ENCODE results near the gene SNAP29. TPM values are rescaled to one million over a fixed set of nuclear protein-coding genes. Genes with fewer than 3 reads are reported as not detected.

The SNAP29 gene
- total and polyA plus RNA-seq, 2 donors (not counting 3 experiments of a cell fraction or from before 2014, with no cell fraction given), result 16.4 to 26.7 TPM

GRCh38 chr22:20884454-20884853 is 25.6 kb downstream of the SNAP29 start:
- TF ChIP-seq MYC (IDR thresholded peaks at IDR 0.05; ENCODE audit: low read depth, low read length) (no peak), POLR2A (IDR thresholded peaks at IDR 0.05; ENCODE audit: low read depth, low read length) (no peak), GATA2 (IDR thresholded peaks at IDR 0.05; ENCODE audit: insufficient read depth, insufficient read length, low read depth, low read length) (no peak), FOS (IDR thresholded peaks at IDR 0.05; ENCODE audit: borderline replicate concordance, insufficient read depth, low read length) (no peak), EZH2 (IDR thresholded peaks at IDR 0.05; ENCODE audit: borderline replicate concordance, low read depth, low read length, severe bottlenecking) (no peak)
- Histone ChIP-seq H3K79me2 (ENCODE audit: control insufficient read depth, insufficient read depth, low read length) (no peaks in the 10 kb centered on the region), H2AFZ (ENCODE audit: low read depth, low read length) (no peak overlapping the region), H3K36me3 (ENCODE audit: control insufficient read depth in 2 of 2, extremely low read depth in 1 of 2, insufficient read depth in 2 of 2, low read length in 2 of 2) (peaks cover 10 to 22% of the 10 kb centered on the region in 2 experiments), H3K9me3 (replicated peaks; ENCODE audit: control insufficient read depth, insufficient read depth, low read length) (no peaks in the 10 kb centered on the region), H3K4me1 (ENCODE audit: control insufficient read depth, extremely low read depth, insufficient read depth, low read length) (peaks cover 3% of the 10 kb centered on the region), H3K27ac (ENCODE audit: insufficient read depth, low read depth, low read length) (no peak overlapping the region), H4K20me1 (replicated peaks; ENCODE audit: control insufficient read depth, extremely low read depth, insufficient read depth, low read length) (no peaks in the 10 kb centered on the region), H3K9me1 (replicated peaks; ENCODE audit: control insufficient read depth, extremely low read depth, insufficient read depth, low read length) (no peaks in the 10 kb centered on the region), H3K9ac (replicated peaks; ENCODE audit: extremely low read depth, insufficient read depth, low read length) (no peak overlapping the region), H3K4me2 (ENCODE audit: insufficient read depth, low read length) (no peak overlapping the region), H3K4me3 (replicated peaks in 1 of 3; ENCODE audit: insufficient read depth in 1 of 3, low read depth in 1 of 3, low read length in 3 of 3) (no peak overlapping the region), H3K27me3 (ENCODE audit: control insufficient read depth in 2 of 2, insufficient read depth in 2 of 2, low read length in 2 of 2) (no peaks in the 10 kb centered on the region)
- POLR2A ChIA-PET, result no interaction called here
- BruUV-seq (replicated peaks), result no TSS peak
- FAIRE-seq (no peak), DNase-seq (ENCODE audit: low read depth, low spot score) (no peak)
- dilution Hi-C loops (cut with MboI; ENCODE audit: extremely low pct_ligation_motif_present, low sequenced_read_pairs), result no loop called here
- CTCF ChIA-PET, result interaction anchor here (1.4 to 2.8 kb wide), 5 partner anchors 22 to 118 kb away, joined by 3 to 31 read pairs (median 26); partner anchors contain the start of genes LZTR1 and THAP7
- intact Hi-C loops (cut with micrococcal nuclease), result loop anchor here (2.0 kb wide), 1 partner anchor 72 kb away; no protein-coding TSS in a partner anchor

DNA sequence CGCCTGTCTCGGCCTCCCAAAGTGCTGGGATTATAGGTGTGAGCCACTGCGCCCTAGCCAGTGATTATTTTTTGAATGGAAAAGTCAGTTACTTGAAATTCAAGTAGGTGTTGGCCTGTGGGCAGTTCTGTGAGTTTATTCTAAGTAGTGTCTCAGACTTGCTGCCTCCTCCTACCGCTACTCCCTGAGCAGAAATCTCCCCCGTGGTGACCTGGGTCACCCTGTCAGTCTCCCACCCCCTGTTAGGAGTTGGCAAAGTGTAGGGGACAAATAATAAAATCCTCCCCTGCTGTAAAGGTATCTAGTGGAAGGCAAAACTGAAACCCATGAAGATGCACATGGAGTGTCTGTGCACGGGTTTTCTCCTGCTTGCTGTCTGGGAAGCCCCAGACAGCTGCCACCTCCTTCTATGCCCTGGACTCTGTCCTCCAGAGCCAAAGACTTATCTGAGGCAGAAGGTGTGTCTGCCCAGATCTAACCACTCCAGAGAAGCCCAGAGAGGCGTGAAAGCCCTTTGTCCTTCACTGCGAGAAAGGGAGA is 26.3 kb downstream of the SNAP29 start:
- POLR2A ChIA-PET, result interaction anchor here (1.0 kb wide), 1 partner anchor 97 kb away, joined by 3 read pairs; the partner anchor contains the start of gene LZTR1

More for the DNA sequence above, 26.3 kb downstream of the SNAP29 start:
- H3K4me2 ChIP-seq (ENCODE audit: insufficient read depth, low read length), result no peak overlapping the region
- intact Hi-C loops (cut with micrococcal nuclease), result loop anchor here (1.0 to 5.0 kb wide), 5 partner anchors 32 to 117 kb away; partner anchors contain the start of genes CRKL, LZTR1 and THAP7
- H3K27ac ChIP-seq (ENCODE audit: insufficient read depth, low read depth, low read length), result no peak overlapping the region
- no peak for TF ChIP-seq CTCF (IDR thresholded peaks at IDR 0.05; ENCODE audit: extremely low read depth in 1 of 2, insufficient read depth in 1 of 2, low read depth in 1 of 2, low read length in 2 of 2)
- TF ChIP-seq POLR2A (IDR thresholded peaks at IDR 0.05; ENCODE audit: low read depth, low read length), result no peak
- TF ChIP-seq MYC (IDR thresholded peaks at IDR 0.05; ENCODE audit: low read depth, low read length), result no peak
- TF ChIP-seq EZH2 (IDR thresholded peaks at IDR 0.05; ENCODE audit: borderline replicate concordance, low read depth, low read length, severe bottlenecking), result no peak
- TF ChIP-seq, protein P1, sequence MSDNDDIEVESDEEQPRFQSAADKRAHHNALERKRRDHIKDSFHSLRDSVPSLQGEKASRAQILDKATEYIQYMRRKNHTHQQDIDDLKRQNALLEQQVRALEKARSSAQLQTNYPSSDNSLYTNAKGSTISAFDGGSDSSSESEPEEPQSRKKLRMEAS (IDR thresholded peaks at IDR 0.05; ENCODE audit: insufficient read depth, insufficient read length), result no peak
- TF ChIP-seq FOS (IDR thresholded peaks at IDR 0.05; ENCODE audit: borderline replicate concordance, insufficient read depth, low read length), result no peak
- TF ChIP-seq GATA2 (IDR thresholded peaks at IDR 0.05; ENCODE audit: insufficient read depth, insufficient read length, low read depth, low read length), result no peak
- TF ChIP-seq POLR2AphosphoS5 (IDR thresholded peaks at IDR 0.05; ENCODE audit: insufficient read depth, low read depth, low read length), result no peak
- no peak for TF ChIP-seq JUN (IDR thresholded peaks at IDR 0.05; ENCODE audit: borderline replicate concordance, insufficient read depth, insufficient read length, low read depth)
- no peak overlapping the region for H3K9ac ChIP-seq (replicated peaks; ENCODE audit: extremely low read depth, insufficient read depth, low read length)
- peaks cover 10 to 23% of the 10 kb centered on the region in 2 experiments for H3K36me3 ChIP-seq (ENCODE audit: control insufficient read depth in 2 of 2, extremely low read depth in 1 of 2, insufficient read depth in 2 of 2, low read length in 2 of 2)
- CTCF ChIA-PET, result interaction anchor here (0.7 to 2.8 kb wide), 34 partner anchors 9 to 761 kb away, joined by 3 to 31 read pairs (median 5); partner anchors contain the start of genes CRKL, LZTR1, P2RX6 and SDF2L1
- H3K4me3 ChIP-seq (replicated peaks in 1 of 3; ENCODE audit: insufficient read depth in 1 of 3, low read depth in 1 of 3, low read length in 3 of 3), result no peak overlapping the region
- H3K9me1 ChIP-seq (replicated peaks; ENCODE audit: control insufficient read depth, extremely low read depth, insufficient read depth, low read length), result no peaks in the 10 kb centered on the region
- H3K79me2 ChIP-seq (ENCODE audit: control insufficient read depth, insufficient read depth, low read length), result no peaks in the 10 kb centered on the region
- H3K27me3 ChIP-seq (ENCODE audit: control insufficient read depth in 2 of 2, insufficient read depth in 2 of 2, low read length in 2 of 2), result no peaks in the 10 kb centered on the region
- DNase-seq (ENCODE audit: low read depth, low spot score) (no peak), FAIRE-seq (no peak)
- H2AFZ ChIP-seq (ENCODE audit: low read depth, low read length), result no peak overlapping the region
- H4K20me1 ChIP-seq (replicated peaks; ENCODE audit: control insufficient read depth, extremely low read depth, insufficient read depth, low read length), result no peaks in the 10 kb centered on the region
- BruUV-seq (replicated peaks), result no TSS peak
- dilution Hi-C loops (cut with MboI; ENCODE audit: extremely low pct_ligation_motif_present, low sequenced_read_pairs), result no loop called here
- H3K4me1 ChIP-seq (ENCODE audit: control insufficient read depth, extremely low read depth, insufficient read depth, low read length), result peaks cover 3% of the 10 kb centered on the region
- H3K9me3 ChIP-seq (replicated peaks; ENCODE audit: control insufficient read depth, insufficient read depth, low read length), result no peaks in the 10 kb centered on the region

Data from endothelial cell of umbilical vein (primary cell).